GM18858 (cell line): Measurements from ENCODE around the gene BRS3.

Source experiments
- ATAC-seq: cut with Tn5 transposase; IDR thresholded peaks from one replicate; pipeline ENCODE4 v1.9.1; 2021; ENCODE audit not compliant: unreplicated experiment

BRS3 gene

DNA sequence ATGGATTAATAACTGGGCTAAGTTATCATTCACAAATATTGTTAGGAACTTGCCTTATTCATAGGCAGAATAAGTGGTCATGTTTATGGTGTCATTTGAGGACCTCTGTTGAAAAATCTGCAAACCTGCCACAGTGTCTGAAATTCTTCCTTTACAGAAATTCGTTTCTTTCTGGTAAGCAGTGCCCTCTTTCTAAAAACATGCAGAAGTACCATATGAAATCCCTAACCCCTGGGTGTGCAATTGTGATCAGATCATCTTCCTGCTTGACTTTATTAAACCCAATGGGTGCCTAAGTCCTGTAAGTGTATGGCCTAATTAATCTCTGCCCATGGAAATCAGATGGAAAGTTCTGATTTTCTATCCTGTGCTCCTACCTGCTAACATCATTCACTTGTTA is 5.3 kb downstream of the BRS3 start:
- no peak for ATAC-seq

DNA sequence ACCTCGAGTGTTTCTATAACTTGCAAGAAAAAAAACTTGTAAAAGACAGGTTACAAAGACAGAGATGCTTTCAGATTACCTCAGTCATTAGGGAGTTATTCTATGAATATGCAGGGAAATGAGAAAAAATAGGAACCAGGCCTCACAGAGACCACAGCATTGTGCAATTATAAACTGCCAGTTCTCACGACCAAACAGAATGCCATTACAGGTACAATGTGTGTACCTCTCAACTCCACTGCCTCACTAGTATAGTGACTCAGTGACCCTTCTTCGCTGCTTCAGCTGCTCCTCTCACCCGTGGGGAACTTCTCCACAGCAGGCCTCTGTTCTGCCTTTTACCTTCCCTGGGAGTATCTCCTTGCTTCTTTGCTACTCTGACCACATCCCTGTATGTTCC is 7.3 kb downstream of the BRS3 start:
- ATAC-seq = no peak

DNA sequence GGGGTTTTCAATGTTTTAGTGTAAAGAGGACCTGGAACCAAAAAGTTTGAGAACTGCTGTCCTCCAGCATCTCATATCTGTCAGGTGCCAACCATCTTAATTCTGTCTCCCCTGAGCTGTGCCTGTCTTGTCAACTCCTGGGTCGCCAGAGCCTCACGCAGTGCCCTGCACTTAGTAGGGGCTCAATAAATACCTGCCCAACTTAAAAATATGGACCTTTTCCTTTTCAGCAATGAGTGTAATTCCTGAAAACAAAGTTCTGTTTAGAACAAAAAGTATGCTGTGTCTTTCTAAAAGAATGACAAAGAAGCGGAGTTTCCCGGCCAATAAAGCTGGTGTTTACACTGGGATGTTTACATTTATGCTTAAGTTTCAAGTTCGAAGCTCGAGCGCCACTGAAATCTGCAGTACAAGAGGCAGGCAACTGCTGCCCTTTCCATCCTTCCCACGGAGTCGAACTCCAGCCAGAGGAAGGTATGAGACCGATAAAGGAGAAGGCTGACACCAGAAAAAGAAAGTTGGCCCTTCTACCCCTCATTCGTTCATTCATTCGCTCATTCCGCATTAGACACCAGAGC is 8.5 kb downstream of the BRS3 start:
- ATAC-seq = no peak

DNA sequence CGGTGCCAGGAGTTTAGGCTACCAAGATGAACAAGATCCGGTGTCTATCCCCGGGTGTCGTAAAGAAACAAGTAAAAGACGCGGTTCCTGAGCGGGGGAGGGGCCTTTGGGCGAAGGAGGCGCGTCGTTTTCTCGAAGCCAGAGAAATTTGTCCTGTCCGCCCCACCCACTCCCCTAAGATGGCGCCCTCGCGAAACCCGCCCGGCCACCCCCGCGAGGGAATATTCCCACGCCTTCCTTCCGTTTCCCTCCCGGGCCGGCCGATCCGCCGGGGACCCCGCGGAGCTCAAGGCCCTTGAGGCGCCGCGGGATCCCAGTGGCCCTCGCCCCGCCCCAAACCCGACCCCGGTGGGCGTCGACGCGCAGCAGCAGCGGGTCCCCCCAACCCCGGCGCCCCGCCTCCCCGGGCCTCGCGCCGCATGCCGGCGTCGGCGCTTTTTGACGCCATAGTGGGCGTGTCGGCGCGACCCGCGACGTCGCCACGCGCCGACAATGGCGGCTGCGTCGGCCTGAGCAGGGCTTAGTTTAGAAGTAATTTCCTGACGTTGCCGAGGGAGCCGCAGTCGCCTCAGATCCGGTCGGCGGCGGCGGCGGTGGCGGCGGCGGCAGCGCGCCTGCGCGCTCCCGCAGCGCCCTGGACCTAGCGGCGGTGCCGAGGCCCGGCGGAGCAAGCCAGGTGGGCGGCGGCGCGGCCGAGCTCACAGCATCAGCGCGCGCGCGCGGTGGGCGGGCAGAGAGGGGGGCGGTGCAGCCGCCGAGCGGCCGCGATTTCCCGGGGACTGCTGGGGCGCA is 9.2 kb downstream of the BRS3 start:
- ATAC-seq = peak; percentile 63

DNA sequence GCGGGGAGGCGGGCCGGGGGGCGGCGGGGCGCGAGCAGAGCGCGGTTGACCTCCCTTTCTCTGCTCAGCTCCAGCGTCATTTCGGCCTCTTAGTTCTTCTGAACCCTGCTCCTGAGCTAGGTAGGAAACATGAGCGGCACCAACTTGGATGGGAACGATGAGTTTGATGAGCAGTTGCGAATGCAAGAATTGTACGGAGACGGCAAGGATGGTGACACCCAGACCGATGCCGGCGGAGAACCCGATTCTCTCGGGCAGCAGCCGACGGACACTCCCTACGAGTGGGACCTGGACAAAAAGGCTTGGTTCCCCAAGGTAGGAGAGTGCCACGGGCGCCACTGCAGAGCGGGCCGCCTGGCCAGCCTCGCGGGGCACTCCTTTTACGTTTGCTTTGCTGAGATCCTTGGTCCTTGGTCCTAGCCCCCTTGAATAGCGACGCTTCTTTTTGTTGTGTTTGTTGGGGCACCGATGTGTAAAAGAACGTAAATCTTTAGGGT is 9.9 kb downstream of the BRS3 start, which contains the start of gene HTATSF1:
HTATSF1 (plus strand) TSS at position 37 of the 497 bp plus-strand sequence; CDS start at position 130, 93 bp downstream.
- peak; percentile 2 for ATAC-seq

DNA sequence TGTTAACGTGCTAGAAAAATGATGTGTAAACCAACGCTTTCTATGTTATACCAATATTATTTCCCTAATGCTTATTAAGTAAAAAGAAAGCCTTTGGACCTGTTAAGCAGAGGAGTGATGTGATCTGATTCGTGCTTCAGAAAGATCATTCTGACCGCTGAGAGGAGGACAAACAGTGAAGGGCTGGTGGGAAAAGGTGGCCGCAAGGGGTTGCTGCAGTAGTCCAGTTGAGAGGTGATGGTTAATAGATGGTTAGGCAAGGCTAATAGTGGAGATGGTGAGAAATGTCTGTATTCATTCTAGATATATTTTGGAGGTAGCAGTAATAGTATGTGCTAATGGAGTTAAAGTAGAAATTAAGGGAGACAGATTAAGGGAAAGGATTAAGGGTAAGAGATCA is 31.3 kb downstream of the BRS3 start:
- ATAC-seq = no peak

DNA sequence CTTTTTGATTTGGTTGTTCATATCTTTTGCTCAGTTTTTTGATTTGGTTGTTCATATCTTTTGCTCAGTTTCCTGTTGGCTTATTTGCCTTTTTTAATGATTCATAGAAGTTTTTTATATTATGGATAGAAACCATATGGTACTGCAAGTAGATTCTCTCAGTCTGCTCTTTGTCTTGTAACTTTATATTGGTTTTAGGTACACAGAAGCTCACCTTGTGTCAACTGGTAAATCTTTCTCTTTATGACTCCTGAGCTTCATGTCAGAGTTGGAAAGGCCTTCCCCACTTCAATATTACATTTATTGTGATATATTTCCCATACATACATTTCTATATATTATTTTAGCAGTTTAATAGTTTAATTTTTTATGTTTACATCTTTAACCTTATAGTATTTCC is 36.0 kb downstream of the BRS3 start:
- ATAC-seq = no peak

DNA sequence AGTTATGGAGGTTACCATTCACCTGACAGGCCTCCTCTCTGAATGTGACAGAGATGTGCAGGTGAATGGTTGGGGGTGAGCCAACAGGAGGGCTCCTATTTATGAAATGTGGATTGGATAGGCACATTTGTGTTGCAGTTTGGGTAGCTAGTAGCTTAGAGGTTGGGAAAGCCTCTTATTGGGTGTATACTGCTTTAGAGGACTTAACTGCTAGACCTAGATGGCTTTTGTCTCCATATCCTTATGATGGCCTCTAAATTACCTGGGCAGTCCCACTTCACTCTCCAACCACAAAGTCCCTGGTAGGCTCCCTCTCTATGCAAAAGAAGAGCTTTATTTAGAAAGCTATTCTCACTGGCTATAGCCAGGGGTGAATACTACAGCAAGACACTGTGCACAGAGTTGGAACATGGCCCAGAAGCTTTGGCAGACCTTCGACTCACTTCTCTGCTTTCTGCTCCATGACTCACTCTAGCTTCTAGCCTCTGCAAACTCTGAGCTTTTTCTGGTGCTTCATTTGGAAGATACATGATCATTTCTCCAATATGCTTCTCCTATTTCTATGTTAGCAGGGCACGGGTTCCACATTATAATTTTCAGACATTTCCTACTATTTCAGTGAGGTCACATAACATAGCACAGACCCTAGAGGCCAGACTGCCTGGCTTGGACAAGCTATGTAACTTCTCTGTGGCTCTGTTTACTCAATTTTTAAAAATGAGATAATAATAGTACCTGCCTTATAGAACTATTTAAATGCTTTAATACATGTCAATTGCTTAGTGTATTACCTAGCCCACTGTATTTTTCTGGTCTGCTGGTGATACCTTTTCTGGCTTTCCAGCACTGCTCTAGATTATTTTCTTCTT is 38.2 kb downstream of the BRS3 start:
- no peak for ATAC-seq

DNA sequence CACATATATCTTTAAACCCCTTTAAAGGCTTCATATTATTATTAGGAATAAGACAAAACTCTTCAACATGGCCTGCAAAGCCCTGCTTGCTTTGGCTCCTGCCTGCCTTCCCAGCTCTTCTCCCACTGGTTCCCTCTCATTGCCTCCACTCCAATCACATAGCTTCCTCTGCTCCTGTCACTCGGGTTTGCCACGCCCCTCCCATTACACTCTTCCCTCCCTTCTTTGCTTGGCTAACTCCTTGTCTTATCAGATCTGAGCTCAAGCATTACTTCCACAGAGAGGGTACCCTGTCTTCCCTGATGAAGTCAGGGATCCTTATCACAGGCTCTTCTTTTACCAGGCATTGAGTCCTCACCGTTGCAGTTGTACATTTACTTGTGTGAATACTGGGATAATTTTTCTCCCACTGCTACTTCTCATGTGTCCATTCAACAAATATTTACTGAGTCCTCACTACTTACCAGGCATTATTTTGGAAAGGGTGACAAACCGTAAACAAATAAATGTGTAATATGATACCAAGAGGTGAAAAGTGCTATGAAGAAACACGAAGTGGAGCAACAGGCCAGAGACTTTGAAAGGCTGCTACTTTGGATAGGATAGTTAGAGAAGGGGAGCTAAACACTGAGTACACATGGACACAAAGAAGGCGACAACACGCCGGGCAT is 41.0 kb downstream of the BRS3 start:
- no peak for ATAC-seq

DNA sequence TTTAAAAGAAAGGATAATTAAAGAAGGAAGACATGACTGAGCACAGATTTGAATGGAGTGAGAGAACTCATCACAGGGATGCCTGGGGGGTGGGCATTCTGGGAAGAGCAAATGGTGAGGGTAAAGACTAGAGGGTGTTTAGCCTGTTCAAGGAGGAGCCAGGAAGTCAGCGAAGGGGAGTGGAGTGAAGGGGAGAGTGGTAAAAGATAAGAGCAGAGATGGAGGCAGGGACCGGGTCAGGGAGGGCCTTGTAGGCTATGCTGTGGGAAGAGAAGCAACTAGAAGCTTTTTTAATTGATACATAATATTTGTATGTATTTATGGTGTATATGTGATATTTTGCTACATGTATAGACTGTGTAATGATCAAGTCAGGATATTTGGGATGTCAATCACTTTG is 42.0 kb downstream of the BRS3 start:
- no peak for ATAC-seq

DNA sequence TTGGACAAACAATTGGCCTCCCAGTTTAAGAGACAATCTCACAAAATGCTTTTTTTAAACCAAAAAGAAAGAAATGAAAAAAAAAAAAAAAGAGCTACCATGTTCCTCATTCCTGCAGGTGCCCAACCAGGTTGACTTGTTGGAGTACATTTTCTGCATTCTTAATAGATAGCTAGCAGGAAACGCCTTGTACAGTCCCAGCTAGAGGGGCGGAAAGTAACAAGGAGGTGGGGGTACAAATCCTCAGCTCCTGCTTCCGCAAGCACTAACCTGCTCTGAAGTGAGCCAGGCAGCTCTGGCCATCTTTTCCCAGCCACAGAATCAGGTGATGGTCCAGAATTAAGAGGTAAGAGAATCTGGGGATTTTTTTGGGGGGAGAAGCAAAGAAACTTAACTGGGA is 44.2 kb downstream of the BRS3 start, which contains the start of gene VGLL1:
VGLL1 (plus strand) TSS at position 265 of the 400 bp plus-strand sequence. CDS start 3,806 bp downstream, outside the sequence.
- no peak for ATAC-seq

DNA sequence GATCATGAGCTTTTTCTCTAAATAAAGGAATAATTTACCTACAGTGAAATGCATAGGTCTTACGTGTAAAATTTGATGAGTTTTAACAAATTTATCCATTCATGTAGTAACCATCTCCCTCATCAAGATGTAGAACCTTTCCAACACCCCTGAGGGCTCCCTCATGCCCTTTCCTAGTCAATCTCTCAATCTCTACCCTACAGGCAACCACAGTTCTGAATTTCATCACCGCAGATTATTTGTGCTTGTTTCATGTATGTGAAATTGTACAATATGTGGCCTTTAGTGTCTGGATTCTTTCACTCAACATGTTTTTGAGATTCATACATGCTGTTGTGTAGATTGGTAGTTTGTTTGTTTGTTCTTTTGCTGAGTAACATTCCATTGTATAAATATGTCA is 46.4 kb downstream of the BRS3 start:
- ATAC-seq = no peak

DNA sequence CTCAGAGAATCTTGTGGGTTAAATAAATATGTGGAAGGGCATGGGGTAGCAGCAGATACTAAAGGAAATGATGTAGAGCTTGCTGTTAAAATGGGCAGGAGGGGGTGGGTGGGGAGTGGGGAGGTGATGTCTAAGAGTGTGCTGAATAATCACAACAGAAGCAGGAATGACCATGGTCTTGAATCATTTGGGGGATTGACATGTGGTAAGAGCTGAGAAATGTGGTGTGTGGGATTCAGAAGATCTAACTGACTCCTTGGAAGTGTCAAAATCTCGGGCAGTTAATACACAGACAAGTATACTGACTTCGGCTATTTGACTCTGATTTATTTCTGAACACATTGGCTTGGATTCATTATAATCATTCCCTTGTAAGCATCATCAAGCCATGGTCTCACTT is 51.1 kb downstream of the BRS3 start:
- no peak for ATAC-seq

DNA sequence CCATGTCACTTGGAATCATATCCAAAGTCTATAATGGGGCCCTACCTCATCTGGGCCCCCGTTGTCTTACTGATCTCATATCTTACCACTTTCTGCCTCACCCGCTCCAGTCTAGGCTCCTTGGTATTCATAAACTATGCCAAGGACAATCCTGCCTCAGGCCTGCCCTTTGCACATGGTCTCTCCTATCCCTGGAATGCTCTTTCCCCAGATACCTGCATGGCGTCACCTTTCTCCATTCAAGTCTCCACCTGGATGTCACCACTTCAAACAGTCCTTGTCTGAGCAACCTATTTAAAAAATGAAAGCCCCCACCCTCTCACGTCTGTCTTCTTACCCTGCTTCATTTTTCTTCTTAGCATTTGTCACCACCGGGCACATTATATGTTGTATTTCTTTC is 52.5 kb downstream of the BRS3 start:
- ATAC-seq = no peak

DNA sequence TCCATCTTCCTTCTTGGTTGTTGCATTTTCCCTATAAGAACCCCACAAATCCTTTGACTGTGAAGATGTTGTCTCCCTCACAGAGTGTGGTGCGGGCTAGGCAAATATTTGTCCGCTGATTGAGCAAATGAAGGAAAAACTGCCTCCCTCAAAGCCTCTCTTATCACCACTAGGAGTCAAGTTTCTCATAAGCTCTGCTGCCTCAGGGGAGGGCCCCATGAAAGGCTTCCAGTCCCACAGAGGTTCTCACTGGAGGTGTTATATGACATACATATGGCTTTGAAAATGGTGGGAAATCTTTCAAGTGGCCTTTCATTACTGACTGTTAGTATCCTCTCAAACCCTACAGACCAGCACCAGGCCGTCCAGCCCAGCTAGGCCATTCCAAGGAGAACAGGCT is 53.5 kb downstream of the BRS3 start:
- ATAC-seq = no peak

DNA sequence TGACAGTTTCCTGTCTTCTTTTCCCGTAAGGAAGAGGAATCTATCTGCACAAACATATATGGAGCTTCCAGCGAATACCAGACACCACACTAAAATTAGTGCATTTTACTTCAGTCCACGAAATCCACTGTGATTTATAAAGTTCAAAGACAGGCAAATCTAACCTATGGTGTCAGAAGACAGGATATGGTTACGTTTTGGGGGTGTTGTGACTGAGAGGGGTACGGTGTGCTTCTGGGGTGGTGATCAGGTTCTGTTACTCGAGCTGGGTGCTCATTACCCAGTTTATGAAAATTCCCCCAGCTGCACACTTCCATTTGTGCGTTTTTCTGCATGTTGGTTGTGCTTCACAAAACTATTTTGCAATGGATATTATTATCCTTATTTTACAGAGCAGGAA is 54.5 kb downstream of the BRS3 start:
- no peak for ATAC-seq
